Activated T-helper 1 cell treated with anti-CD3 and anti-CD28 coated beads, Interleukin-2, amount 50 U/mL, for 16 hours (primary cell): Measurements from ENCODE around the gene CCNF.
"Not testable (repeated sequence)": the region's sequence is repeated elsewhere in the genome, so short reads cannot be mapped to it uniquely, and the experiment has no call there.

ENCODE experiments used
- DNase-seq, 2 donors: peaks; one replicate each; pipeline ENCODE4 v3.0.0-alpha.2; 2020; ENCODE audit warnings: low read depth in 1 of 2, low spot score in 1 of 2

CCNF gene, protein sequence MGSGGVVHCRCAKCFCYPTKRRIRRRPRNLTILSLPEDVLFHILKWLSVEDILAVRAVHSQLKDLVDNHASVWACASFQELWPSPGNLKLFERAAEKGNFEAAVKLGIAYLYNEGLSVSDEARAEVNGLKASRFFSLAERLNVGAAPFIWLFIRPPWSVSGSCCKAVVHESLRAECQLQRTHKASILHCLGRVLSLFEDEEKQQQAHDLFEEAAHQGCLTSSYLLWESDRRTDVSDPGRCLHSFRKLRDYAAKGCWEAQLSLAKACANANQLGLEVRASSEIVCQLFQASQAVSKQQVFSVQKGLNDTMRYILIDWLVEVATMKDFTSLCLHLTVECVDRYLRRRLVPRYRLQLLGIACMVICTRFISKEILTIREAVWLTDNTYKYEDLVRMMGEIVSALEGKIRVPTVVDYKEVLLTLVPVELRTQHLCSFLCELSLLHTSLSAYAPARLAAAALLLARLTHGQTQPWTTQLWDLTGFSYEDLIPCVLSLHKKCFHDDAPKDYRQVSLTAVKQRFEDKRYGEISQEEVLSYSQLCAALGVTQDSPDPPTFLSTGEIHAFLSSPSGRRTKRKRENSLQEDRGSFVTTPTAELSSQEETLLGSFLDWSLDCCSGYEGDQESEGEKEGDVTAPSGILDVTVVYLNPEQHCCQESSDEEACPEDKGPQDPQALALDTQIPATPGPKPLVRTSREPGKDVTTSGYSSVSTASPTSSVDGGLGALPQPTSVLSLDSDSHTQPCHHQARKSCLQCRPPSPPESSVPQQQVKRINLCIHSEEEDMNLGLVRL

GRCh38 chr16:2429034-2429770 lies at the start of gene CCNF:
CCNF (plus strand) TSS chr16:2429447; CDS start chr16:2429482, 35 bp downstream.
- DNase-seq, result peak; percentile 95 to 98

- DNase-seq, result no peak
These were observed 45.7 kb upstream of the CCNF start for GRCh38 chr16:2383501-2383900.

DNA sequence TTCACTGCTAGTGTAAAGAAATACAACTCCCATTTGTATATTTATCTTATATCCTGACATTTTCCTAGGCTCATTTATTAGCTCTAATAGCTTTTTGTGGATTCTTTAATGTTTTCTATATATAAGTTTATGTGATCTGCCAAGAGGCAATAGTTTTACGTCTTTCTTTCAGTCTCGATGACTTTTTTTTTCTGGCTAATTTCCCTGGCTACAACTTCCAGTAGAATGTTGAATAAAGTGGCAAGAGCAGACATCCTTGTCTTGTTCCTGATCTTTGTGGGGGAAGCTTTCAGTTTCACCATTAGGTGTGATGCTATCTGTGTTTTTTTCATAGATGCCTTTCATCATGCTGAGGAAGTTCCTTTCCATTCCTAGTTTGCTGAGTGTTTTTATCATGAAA lies 44.8 kb upstream of the CCNF start:
- DNase-seq, result no peak

- DNase-seq, result no peak
These were observed 43.9 kb upstream of the CCNF start for GRCh38 chr16:2385190-2385836.

DNA sequence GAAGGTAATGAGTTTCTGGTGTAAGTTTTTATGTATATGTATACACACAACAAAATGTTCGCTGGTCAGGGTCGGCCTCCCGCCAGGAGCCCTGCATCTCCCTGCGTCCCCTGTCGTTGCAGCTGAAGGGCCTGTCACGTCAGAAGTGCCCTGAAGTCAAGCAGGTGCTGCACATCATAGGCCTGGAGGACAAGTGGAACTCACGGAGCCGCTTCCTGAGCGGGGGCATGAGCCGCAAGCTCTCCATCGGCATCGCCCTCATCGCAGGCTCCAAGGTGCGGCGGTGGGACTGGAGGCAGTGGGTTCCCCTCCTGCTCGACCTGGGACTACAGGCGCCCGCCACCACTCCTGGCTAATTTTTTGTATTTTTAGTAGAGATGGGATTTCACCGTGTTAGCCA lies 43.3 kb upstream of the CCNF start:
- not testable (repeated sequence) for DNase-seq

DNA sequence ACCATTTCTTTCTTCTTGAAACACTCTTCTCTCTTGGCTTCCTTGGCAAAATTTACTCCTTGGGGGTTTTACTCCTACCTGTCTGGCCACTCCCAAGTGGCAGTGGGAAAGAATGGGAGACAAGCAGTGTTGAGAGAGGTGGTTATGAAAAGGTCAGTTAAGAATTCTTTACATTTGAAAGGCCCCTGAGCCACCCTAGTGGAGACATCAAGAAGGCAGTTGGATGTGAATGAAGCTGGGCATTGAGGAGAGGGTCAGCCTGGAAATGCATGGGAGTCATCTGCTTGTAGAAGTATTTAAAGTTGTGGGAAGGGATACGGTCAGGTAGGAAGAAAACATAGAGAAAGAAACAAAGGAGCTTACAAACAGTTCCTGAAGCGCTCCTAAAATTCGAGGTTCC lies 42.3 kb upstream of the CCNF start:
- DNase-seq, result no peak

- no peak for DNase-seq
These were observed 40.9 kb upstream of the CCNF start for GRCh38 chr16:2388139-2388874.

- DNase-seq, result no peak
These were observed 40.3 kb upstream of the CCNF start for GRCh38 chr16:2388875-2389433.

GRCh38 chr16:2392025-2392424 lies 37.2 kb upstream of the CCNF start:
- no peak for DNase-seq

GRCh38 chr16:2398520-2398919 lies 30.7 kb upstream of the CCNF start:
- DNase-seq, result no peak

DNA sequence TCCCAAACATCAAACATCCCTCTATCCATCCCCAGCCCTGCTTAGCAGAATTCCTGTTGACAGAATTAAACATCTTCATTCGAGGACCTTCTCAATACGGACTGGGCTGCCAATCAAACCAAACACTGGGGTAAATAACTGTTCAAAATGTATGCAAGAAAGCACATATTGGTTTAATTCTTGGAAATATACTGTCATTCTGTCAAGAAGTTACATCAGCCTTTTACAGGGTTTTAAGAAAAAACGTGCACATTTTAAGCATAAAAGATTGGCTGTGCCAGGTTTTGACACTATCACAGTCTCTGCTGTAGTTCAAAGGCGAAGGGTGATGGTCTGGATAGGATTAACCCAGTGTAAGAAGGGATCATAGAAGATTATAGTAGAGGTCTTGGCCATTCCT lies 25.1 kb upstream of the CCNF start:
- no peak for DNase-seq

DNA sequence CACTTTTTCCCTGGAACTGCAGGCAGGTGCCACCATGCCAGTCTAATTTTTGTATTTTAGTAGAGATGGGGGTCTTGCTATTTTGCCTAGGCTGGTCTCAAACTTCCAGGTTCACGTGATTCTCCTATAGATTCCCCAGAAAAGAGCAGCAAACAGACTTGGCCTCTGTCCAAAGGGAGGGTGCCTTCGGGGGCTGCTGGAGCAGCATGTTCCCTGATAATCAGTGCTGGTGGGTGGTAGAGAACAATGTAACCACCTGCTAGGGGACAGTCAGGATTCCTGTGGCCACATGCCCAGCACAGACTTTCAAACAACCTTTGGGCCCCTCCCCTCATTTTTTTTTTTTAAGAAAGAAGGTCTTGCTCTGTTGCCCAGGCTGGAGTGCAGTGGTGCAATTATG lies 14.2 kb upstream of the CCNF start:
- DNase-seq, result no peak

GRCh38 chr16:2420035-2420434 lies 9.2 kb upstream of the CCNF start:
- DNase-seq, result no peak

DNA sequence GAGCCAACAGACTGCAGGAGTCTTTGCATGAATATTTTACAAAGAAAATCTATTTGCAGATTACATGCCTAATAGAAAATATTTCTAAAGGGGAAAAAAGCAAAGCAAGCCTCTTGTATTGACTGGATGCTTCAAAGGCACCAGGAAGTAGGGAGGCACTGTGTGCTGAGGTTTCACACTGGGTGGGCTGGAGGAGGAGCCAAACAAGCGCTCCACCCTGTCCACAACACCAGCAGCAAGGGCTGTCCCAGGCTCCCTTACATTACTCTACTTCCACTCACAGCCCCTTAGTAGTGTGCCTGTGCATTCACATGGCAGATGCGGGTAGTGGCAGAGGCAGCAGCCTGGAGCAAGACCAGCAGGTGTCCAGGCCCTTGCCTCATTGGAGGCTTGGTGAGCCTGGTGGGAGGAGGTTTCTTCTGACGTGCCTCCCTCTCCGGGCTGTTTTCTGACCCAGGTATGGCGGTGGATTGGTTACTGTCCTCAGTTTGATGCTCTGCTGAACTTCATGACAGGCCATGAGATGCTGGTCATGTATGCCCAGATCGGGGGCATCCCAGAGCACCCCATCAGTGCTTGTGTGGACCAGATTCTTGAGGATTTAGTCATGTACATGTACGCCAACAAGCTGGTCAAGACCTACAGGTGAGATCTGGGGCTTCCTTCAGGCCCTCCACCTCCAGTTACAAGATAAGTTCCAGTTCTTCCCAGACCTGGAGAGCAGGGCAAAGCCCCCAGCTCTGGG lies 7.0 kb upstream of the CCNF start:
- no peak for DNase-seq

- no peak for DNase-seq
These were observed 4.9 kb upstream of the CCNF start for GRCh38 chr16:2424061-2425007.

- DNase-seq, result no peak
These were observed 4.2 kb upstream of the CCNF start for GRCh38 chr16:2425008-2425518.

DNA sequence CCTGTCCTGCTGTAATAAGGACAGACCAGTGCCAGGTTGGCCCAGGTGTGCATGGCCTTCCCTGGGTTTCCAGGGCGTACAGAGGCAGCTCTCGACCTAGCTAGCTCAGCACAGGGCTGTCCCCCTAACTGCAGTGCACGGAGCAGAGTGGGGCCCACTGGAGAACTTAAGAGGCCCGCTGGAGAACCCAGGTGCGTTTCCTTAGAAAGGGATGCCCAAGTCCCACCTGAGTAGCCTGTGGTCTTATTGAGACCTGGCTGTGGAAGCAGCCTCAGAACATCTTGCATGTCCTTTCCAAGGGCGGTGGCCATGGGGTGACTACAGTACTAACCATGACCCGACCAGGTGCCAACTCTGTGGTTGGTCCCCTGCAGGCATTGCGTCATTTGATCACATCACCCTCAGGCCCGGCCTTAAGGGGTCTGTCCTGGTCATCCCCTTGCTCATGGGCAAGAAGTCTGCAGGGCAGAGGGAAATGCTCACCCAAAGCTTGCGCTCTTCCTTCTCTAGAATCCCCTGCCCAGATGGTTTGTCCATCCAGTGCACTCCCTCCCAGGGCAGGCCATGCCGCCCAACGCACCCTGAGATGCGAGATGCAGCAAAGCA lies 3.3 kb upstream of the CCNF start:
- DNase-seq, result no peak

GRCh38 chr16:2426941-2427361 lies 2.3 kb upstream of the CCNF start:
- no peak for DNase-seq
